OCI-LY7 (cell line): ENCODE measurements around the gene PITPNC1.

ENCODE experiments used
- EZH2phosphoT487 ChIP-seq: fragments of 200-600 bp; sonication (generic); IDR thresholded peaks from 2 replicates; pipeline ENCODE4 v1.6.1; 2018; ENCODE audit warnings: low read depth, borderline replicate concordance, mild to moderate bottlenecking, mixed run types, antibody characterized with exemption, low read length, moderate library complexity, mixed read lengths
- TF ChIP-seq, protein P1 (sequence below): fragments of 200-600 bp; sonication (generic); conservative IDR thresholded peaks from 2 replicates; pipeline ENCODE4 v1.5.1; 2014; ENCODE audit warnings: mild to moderate bottlenecking, antibody characterized with exemption, low read length, moderate library complexity, mixed read lengths

DNA sequence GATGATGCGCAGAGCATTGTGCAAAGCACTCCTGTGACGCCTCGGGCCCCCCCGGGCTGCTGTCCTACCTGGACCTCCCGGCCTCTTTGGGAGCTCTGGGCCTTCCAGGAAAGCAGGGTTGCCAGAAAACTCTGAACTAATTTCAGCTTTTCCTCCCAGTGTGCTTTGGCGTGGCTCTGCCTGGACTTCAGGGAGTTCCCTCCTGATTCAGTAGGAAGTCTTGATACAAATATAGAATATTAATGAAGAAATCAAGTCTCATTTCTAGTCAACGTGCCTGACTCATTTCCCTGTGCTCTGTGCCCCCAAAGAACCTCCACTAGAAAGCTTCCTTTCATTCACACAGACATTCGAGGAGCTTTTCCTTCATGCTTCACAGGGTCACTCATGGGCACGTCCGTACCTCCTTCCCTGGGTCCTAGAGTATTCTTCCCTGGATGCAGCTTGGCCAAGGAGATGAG lies 256.7 kb downstream of the PITPNC1 start:
- TF ChIP-seq, protein P1, sequence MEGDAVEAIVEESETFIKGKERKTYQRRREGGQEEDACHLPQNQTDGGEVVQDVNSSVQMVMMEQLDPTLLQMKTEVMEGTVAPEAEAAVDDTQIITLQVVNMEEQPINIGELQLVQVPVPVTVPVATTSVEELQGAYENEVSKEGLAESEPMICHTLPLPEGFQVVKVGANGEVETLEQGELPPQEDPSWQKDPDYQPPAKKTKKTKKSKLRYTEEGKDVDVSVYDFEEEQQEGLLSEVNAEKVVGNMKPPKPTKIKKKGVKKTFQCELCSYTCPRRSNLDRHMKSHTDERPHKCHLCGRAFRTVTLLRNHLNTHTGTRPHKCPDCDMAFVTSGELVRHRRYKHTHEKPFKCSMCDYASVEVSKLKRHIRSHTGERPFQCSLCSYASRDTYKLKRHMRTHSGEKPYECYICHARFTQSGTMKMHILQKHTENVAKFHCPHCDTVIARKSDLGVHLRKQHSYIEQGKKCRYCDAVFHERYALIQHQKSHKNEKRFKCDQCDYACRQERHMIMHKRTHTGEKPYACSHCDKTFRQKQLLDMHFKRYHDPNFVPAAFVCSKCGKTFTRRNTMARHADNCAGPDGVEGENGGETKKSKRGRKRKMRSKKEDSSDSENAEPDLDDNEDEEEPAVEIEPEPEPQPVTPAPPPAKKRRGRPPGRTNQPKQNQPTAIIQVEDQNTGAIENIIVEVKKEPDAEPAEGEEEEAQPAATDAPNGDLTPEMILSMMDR = no peak
- no peak for TF ChIP-seq EZH2phosphoT487
